ENCODE measurements around the gene PXDN.
"Not testable (repeated sequence)": the region's sequence is repeated elsewhere in the genome, so short reads cannot be mapped to it uniquely, and the experiment has no call there.

PXDN gene

GRCh38 chr2:1701556-1702185 is 42.6 kb downstream of the PXDN start:
- DNase-seq = no peak

- DNase-seq = no peak
Measured at GRCh38 chr2:1701020-1701419, 43.3 kb downstream of the PXDN start.

- not testable (repeated sequence) for DNase-seq
Measured at GRCh38 chr2:1700427-1700826, 43.9 kb downstream of the PXDN start.

GRCh38 chr2:1698188-1698945 is 45.9 kb downstream of the PXDN start:
- no peak for DNase-seq

GRCh38 chr2:1697601-1698000 is 46.7 kb downstream of the PXDN start:
- no peak for DNase-seq

- DNase-seq = no peak
Measured at GRCh38 chr2:1696472-1696871, 47.8 kb downstream of the PXDN start.

GRCh38 chr2:1694371-1695271 is 49.7 kb downstream of the PXDN start:
- DNase-seq = no peak

GRCh38 chr2:1693723-1694122 is 50.6 kb downstream of the PXDN start:
- DNase-seq = no peak

- DNase-seq = no peak
Measured at GRCh38 chr2:1692342-1692741, 52.0 kb downstream of the PXDN start.

GRCh38 chr2:1691366-1691765 is 52.9 kb downstream of the PXDN start:
- DNase-seq = no peak

GRCh38 chr2:1690056-1690775 is 54.1 kb downstream of the PXDN start:
- no peak for DNase-seq

- no peak for DNase-seq
Measured at GRCh38 chr2:1688859-1689258, 55.5 kb downstream of the PXDN start.

GRCh38 chr2:1688161-1688560 is 56.2 kb downstream of the PXDN start:
- DNase-seq = no peak

- no peak for DNase-seq
Measured at GRCh38 chr2:1687254-1687653, 57.1 kb downstream of the PXDN start.

GRCh38 chr2:1686784-1687105 is 57.6 kb downstream of the PXDN start:
- DNase-seq = no peak

- DNase-seq = no peak
Measured at GRCh38 chr2:1685957-1686783, 58.1 kb downstream of the PXDN start.

GRCh38 chr2:1685078-1685956 is 59.0 kb downstream of the PXDN start:
- no peak for DNase-seq

- no peak for DNase-seq
Measured at GRCh38 chr2:1683297-1683696, 61.0 kb downstream of the PXDN start.

- no peak for DNase-seq
Measured at GRCh38 chr2:1682181-1682440, 62.2 kb downstream of the PXDN start.

- DNase-seq = no peak
Measured at GRCh38 chr2:1681323-1682180, 62.8 kb downstream of the PXDN start.

GRCh38 chr2:1681017-1681318 is 63.3 kb downstream of the PXDN start:
- no peak for DNase-seq
